Measurements from ENCODE around the gene CRBN.

DNA sequence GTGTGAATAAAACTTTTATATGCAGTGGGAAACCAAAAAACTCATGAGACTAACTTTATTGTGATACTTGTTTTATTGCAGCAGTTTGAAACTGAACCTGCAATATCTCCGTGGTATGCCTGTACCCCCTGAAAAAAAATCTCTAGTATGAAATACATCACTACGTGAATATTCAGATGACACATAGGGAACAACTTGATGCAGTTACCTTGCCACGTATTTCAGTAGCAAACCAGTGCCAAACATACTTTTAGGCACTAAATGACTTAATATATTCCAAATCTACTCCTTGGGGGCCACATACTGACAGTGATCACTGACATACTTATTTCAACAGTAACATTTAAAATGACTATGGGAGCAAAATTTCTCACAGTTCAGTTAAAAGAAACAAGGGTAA, 13.8 kb downstream of the CRBN start:
- TF ChIP-seq, protein P1, sequence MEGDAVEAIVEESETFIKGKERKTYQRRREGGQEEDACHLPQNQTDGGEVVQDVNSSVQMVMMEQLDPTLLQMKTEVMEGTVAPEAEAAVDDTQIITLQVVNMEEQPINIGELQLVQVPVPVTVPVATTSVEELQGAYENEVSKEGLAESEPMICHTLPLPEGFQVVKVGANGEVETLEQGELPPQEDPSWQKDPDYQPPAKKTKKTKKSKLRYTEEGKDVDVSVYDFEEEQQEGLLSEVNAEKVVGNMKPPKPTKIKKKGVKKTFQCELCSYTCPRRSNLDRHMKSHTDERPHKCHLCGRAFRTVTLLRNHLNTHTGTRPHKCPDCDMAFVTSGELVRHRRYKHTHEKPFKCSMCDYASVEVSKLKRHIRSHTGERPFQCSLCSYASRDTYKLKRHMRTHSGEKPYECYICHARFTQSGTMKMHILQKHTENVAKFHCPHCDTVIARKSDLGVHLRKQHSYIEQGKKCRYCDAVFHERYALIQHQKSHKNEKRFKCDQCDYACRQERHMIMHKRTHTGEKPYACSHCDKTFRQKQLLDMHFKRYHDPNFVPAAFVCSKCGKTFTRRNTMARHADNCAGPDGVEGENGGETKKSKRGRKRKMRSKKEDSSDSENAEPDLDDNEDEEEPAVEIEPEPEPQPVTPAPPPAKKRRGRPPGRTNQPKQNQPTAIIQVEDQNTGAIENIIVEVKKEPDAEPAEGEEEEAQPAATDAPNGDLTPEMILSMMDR (IDR thresholded peaks at IDR 0.05), result no peak
- TF ChIP-seq POLR2A (IDR thresholded peaks at IDR 0.05), result no peak
